ENCODE measurements around the gene WNT7A.
"Not testable (repeated sequence)": the region's sequence is repeated elsewhere in the genome, so short reads cannot be mapped to it uniquely, and the experiment has no call there.

WNT7A gene

GRCh38 chr3:13865581-13865980, 14.3 kb downstream of the WNT7A start:
- DNase-seq (ENCODE audit: low read depth in 2 of 2) = no peak

DNA sequence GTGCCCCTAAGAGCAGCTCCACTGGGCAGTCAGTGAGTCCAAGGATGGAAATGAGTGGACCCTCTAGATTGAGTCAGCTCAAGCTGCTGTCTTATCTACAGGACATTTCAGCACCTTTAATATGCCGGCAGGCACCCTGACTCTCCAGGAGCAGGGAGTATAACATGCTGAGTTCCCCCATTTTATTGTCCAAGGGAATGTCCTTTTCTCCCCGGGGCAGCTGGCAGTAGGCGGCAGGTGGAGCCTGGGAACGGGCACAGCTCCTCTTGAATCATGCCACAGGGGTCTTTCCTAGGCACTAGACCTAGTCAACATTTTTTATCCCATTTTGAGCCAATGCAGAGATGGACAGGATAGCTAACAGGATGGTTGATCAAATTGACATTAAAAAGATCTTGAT, 14.8 kb downstream of the WNT7A start:
- no peak for DNase-seq (ENCODE audit: low read depth in 2 of 2)

GRCh38 chr3:13863965-13864595, 15.8 kb downstream of the WNT7A start:
- no peak for DNase-seq (ENCODE audit: low read depth in 2 of 2)

- DNase-seq (ENCODE audit: low read depth in 2 of 2) = no peak
These were observed 16.4 kb downstream of the WNT7A start for GRCh38 chr3:13863382-13863952.

- DNase-seq (ENCODE audit: low read depth in 2 of 2) = no peak
These were observed 18.4 kb downstream of the WNT7A start for GRCh38 chr3:13861461-13861860.

DNA sequence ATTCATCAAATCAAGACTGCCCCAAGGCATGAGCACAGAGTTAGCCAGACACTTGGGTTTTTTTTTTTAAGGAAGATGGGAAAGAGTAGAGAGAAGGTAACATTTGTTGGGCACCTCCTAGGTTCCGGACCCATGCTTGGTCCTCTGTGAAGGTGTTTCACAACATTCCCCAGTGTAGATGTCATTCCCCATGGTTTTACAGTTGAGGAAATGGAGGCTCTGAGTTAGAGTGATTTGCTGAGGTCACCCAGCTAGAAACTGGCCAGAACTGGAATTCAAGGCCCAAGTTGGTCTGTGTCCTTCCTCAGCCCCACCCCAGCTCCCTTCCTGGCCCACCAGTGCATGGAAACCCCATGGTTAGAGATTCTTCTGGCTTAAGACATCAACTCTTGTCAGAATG, 19.9 kb downstream of the WNT7A start:
- DNase-seq (ENCODE audit: low read depth in 2 of 2) = no peak

DNA sequence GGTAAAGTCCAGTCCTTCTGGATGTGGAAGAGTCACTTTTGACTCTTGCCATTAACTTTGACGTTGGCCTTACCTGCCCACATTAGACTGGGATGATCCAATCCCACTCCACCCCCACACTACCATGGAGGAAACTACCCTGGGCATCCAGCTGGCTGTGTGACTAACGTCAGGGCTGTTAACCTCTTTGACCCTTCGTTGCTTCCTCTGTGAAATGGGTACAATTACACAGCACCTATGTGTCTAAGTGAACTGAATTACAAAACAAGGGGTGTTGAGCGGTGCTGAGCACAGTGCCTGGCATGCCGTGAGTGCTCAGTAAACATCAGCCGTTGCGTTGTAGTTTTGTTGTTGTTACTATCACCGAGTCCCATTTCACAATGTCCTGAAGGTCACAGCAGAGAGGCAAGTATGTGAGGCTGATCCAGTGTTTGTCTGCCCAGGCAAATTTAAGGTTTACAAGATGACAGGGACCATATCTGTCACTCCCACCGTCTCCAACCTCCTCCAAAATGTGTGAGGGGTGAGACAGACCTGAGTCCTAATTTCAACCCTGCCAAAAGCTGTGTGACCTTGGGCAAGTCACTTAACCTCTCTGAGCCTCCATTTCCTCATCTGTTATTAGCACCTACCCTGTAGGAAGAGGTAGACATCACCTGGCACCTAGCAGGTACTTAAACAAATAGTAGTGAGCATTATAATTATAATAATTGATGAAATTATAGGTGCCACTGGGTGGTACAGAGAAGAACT, 20.9 kb downstream of the WNT7A start:
- DNase-seq (ENCODE audit: low read depth in 2 of 2) = no peak

DNA sequence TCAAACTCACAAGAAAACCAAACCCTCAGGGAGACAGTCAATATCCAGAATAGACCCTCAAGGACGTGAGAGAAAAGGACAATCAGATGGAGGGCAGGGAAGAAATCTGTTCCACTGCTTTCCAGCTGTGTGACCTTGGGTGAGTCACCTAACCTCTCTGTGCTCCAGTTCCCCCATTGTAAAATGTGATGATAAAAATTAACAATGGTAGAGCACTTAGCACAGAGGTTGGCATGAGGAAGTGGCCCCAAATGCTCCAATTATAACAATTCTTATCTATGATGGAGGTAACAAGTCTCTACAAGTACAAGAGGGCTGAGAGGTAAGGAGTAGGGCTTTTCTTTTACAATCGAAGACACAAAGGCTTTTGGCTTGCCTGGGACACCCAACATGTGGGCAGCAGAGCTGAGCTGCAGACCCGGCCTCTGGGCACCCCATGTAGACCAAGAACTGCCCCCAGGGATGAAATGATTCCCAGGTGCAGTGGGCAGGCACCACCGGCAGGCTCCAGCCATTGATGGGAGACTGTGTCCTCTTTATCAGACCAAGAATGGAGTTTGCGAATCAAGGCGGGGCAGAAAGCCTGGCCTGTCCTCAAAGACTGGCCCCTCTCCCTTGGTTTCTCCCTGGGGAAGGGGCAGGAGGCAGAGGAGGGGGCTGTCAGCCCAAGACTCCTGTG, 22.0 kb downstream of the WNT7A start:
- no peak for DNase-seq (ENCODE audit: low read depth in 2 of 2)

DNA sequence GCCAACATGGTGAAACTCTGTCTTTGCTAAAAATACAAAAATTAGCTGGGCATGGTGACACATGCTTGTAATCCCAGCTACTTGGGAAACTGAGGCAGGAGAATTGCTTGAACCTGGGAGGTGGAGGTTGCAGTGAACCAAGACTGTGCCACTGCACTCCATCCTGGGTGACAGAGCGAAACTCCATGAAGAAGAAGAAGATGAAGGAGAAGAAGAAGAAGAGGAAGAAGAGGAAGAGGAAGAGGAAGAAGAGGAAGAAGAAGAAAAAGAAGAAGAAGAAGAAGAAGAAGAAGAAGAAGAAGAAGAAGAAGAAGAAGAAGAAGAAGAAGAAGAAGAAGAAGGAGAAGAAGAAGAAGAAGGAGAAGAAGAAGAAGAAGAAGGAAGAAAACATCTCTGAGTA, 23.2 kb downstream of the WNT7A start:
- DNase-seq (ENCODE audit: low read depth in 2 of 2) = not testable (repeated sequence)

- no peak for DNase-seq (ENCODE audit: low read depth in 2 of 2)
These were observed 23.9 kb downstream of the WNT7A start for GRCh38 chr3:13856006-13856405.

- no peak for DNase-seq (ENCODE audit: low read depth in 2 of 2)
These were observed 25.4 kb downstream of the WNT7A start for GRCh38 chr3:13854492-13854891.

DNA sequence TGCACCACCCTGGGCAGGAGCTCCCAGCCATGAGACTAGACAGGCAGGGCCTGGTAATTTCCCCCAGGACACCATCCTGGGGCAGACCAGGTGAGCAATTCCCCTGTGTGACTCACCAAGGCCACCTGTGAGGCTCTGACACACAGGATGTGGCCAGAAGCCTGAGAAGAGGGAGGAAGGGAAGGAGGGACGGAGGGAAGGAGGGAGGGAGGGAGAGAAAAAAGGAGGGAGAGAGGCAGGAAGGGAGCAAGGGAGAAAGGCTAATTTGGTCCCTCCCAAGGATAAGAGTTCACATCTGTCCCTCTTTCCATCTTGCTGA, 25.9 kb downstream of the WNT7A start:
- no peak for DNase-seq (ENCODE audit: low read depth in 2 of 2)

DNA sequence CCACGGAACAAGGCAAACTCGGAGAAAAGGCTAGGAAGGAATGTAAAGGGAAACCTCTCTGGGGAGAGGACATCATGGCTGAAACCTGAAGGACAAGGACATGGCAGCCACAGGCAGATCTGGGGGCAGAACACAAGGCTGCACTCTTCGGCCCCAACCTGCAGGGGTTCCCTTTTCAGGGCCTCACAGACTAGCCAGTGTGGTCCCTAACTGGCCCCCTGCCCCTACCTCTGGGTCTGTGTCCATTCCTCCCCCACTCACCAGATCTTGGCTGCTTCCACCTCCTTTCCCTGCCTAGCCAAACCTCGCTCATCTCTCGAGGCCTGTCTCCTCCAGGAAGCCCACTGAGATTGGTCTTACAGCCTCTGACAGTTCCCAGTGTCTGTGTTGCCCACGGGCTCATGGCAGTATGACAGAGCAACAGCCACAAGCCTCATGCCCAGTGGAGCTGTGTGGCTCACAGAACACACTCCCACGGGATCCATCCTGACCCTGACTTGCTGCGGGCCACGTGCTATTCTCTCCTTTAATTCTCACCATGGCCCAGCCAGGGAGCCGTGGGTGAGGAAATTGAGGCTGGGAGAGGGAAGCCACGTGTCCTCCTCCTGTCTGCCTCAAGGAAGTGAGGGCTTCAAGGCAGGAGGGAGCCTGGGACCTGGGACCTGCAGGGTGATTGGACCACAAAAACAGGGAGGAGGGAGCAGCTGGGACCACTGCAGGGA, 26.5 kb downstream of the WNT7A start:
- no peak for DNase-seq (ENCODE audit: low read depth in 2 of 2)

- DNase-seq (ENCODE audit: low read depth in 2 of 2) = no peak
These were observed 27.2 kb downstream of the WNT7A start for GRCh38 chr3:13852638-13853009.

GRCh38 chr3:13851997-13852637, 27.8 kb downstream of the WNT7A start:
- no peak for DNase-seq (ENCODE audit: low read depth in 2 of 2)

- DNase-seq (ENCODE audit: low read depth in 2 of 2) = no peak
These were observed 28.6 kb downstream of the WNT7A start for GRCh38 chr3:13851091-13851849.

DNA sequence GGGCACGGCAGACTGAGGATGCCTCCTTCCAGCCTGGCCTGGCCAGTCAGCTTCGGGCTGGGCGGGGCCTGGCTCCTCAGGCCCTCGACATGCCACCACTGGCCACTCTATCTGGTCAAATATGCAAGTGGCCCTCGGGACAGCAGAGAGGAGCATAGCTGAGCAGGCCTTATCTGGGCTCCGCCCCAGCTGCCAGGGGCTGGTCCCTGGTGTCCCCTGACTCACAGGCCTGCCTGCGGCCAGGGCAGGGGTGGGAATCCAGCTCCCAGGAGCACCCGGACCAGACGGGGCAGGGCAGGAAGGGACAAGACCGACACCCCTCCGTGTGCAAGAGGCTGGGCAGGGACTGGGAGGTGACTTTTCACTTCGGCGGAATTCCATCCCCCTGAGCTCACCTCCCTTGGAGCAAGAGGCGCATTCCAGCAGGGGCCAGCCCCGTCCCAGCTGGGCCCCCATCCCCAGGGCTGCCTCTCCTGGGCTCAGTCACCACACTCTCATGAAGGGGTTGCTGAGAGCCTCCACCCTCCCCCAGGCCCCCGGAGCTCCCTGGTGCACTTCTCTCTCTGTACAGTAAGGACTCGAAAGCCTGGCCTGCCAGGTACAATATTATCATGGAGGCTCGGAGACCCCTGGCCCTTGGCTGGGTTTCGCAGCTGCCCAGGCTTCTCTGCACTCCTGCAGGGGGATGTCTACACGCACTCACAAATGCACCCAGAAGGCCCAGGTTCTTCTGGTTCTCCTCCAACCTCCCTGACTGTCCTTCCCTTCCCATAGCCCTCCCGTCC, 29.5 kb downstream of the WNT7A start:
- DNase-seq (ENCODE audit: low read depth in 2 of 2) = no peak

- no peak for DNase-seq (ENCODE audit: low read depth in 2 of 2)
These were observed 30.9 kb downstream of the WNT7A start for GRCh38 chr3:13849018-13849417.

DNA sequence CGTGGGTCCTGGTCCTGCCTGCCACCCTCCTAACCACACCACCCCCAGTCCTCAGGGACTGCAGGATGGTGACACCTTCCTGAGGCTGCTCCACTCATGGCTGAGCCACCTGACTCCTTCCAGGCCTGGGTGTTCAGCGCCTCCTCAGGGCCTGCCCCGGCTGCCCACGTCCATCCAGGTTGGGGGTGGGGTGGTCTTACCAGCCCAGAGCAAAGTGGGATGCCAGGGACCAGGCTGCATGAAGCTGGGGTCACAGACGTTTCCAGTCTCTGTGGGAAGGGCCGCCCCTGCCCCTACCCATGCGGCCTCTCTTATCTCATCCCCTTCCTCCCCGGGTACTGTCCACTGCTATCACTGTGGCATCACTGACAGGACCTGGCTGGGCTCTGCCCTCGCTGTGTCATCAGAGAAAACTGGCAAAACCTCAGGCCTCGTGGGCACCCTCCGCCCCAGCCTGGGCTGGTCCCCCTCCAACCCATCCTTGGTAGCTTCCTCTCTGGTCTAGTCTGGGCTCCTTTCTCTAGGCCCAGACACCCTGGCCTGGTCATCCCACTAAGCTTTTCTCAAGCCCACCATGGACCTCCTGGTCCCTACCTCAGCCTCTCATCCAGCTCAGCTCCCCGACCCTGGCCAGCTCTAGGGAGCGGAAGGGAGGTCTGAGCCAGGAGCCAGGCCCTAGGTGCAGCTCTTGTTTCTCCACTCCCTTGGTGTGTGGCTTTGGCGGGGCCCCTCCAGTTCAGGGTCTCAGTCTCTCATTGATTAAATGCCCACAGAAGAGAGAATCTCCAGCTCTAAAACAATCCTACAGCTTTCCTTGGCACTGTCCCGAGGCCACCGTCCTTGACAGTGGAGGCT, 32.9 kb downstream of the WNT7A start:
- DNase-seq (ENCODE audit: low read depth in 2 of 2) = no peak

Data from fibroblast of skin of left quadriceps (primary cell).